Activated T-cell treated with anti-CD3 and anti-CD28 coated beads, Interleukin-2, amount 50 U/mL, for 4 hours (primary cell): ENCODE results near the gene LGALS7. TPM values are rescaled to one million over a fixed set of nuclear protein-coding genes. Genes with fewer than 3 reads are reported as not detected.
"Not testable (repeated sequence)": the region's sequence is repeated elsewhere in the genome, so short reads cannot be mapped to it uniquely, and the experiment has no call there.

ENCODE experiments used
- ATAC-seq, 2 donors: fragments of 200-7000 bp; cut with Tn5 transposase; one replicate each; pipeline ENCODE4 v1.10.0; 2021
- DNase-seq: peaks from one replicate; pipeline ENCODE4 v3.0.0-alpha.2; 2020
- H3K27me3 Mint-ChIP-seq: one replicate; pipeline ENCODE4 v1.8.0; 2021; ENCODE audit warnings: low read depth, mixed read lengths
- H3K36me3 Mint-ChIP-seq: one replicate; pipeline ENCODE4 v1.8.0; 2022; ENCODE audit warnings: mixed read lengths; ENCODE audit not compliant: insufficient read depth
- H3K4me1 Mint-ChIP-seq: one replicate; pipeline ENCODE4 v1.8.0; 2021; ENCODE audit warnings: low read depth, mixed read lengths
- H3K4me3 Mint-ChIP-seq: one replicate; pipeline ENCODE4 v1.8.0; 2021; ENCODE audit warnings: mild to moderate bottlenecking, moderate library complexity, mixed read lengths
- H3K9me3 Mint-ChIP-seq: one replicate; pipeline ENCODE4 v1.8.0; 2021; ENCODE audit warnings: mixed read lengths
- total RNA-seq, 3 donors: library from RNA; stranded (reverse); gene quantifications; one replicate each; pipeline ENCODE4 v1.2.1, GENCODE V29; 2021

The LGALS7 gene
- total RNA-seq, 3 donors from 2014 or later, result not detected

DNA sequence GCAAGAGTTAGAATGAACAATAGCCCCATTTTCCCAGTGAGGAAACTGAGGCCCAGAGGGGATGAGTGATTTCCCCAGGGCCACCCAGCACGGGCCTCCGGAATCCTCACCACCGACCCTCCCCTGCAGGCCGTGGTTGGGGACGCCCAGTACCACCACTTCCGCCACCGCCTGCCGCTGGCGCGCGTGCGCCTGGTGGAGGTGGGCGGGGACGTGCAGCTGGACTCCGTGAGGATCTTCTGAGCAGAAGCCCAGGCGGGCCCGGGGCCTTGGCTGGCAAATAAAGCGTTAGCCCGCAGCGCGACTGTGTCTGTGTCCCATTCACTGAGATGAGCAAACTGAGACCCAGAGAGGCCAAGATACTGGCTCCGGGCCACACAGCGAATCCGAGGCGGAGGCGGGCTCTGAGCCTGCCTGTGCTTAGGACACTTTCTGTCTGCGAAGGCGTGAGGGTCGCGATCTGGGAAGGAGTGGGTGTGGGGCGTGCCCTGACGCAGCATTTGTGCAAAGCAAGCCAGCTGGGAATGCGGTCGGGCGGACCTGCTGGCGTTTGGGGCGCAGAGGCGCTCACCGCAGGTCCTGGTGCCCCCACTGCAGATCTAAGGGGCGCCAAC is 18.2 kb upstream of the LGALS7 start:
- not testable (repeated sequence) for H3K36me3 Mint-ChIP-seq, H3K4me1 Mint-ChIP-seq, DNase-seq, H3K4me3 Mint-ChIP-seq, H3K27me3 Mint-ChIP-seq, H3K9me3 Mint-ChIP-seq
- ATAC-seq, result peak; percentile 88 to 89

DNA sequence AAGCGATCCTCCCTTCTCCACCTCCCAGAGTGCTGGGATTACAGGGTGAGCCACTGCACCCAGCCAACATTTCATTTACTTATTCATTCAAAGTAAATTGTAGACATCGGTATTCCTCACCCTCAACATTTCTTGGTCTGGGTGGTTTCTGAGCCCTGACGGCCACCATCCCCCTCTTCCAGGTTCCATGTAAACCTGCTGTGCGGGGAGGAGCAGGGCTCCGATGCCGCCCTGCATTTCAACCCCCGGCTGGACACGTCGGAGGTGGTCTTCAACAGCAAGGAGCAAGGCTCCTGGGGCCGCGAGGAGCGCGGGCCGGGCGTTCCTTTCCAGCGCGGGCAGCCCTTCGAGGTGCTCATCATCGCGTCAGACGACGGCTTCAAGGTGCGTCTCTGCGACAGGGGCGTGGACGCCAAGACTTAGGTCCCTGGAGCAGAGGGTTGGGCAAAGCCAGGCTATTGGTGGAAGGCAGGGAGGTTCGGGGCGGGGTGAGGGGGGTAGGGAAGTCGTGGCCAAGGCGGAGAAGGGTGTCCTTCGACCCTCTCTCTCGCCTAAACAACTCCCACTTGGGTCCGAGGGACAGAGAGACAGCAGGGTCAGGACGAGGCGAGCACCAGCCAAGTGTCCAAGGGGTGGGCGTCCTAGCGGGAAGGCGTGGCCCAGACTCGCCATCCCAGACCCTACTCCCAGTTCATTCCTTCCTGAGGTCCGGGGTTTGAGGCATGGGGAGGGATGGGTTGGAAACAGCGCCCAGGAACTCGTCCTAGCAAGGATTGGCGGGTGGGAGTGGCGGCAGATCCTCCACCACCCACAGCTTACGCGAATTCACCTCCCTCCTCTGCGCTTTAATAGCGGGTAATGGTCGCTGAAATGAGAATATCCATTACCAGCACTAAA is 17.4 kb upstream of the LGALS7 start:
- DNase-seq, H3K27me3 Mint-ChIP-seq, H3K4me1 Mint-ChIP-seq, H3K36me3 Mint-ChIP-seq, ATAC-seq, H3K9me3 Mint-ChIP-seq, H3K4me3 Mint-ChIP-seq: not testable (repeated sequence)

DNA sequence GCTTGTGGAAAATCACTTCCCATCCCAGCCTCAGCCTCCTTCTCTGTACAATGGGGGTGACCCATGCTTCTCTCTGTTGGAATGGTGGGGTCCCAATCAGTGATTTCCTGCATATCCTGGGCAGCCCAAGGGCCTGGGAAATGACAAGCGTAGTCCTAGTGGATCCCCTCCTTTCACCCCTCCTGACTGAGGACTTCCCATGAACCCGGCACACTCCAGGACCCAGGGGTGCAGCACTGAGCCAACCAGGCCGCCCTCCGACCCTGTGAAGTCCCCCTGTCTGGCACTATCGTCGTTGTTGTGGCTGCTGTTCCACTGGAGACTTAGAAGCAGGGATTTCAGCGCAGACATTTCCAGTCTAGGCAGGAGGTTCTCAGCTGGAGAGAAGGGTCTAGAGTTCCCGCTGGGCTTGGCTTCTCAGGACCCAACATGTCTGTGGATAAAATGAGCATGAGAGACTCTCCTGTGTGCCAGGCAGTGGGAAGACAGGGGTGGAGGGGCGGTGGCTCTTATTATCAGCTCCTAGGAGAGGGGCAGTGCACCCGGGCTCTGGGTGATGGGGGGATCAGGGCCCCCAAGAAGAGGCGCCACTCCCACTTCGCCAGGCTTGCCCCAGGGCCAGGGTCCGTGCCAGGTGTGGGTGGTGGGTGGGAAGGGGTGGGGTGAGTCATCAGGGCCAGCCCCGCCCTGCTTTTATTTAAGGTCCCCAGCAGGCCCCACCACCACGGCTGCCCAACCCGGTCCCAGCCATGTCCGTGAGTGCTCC is 15.3 kb upstream of the LGALS7 start, which contains the start of gene LGALS7B:
TSS of gene LGALS7B (plus strand) at position 723 of the 766 bp plus-strand sequence. CDS start at position 750, 27 bp downstream.
- no peak for ATAC-seq
- Mint-ChIP-seq H3K4me3 (no peak within 1 kb of the TSS), H3K9me3 (no peaks in the 10 kb centered on the region), H3K4me1 (peaks cover 4% of the 10 kb centered on the region), H3K36me3 (no peaks in the 10 kb centered on the region), H3K27me3 (no peaks in the 10 kb centered on the region)
- no peak for DNase-seq

DNA sequence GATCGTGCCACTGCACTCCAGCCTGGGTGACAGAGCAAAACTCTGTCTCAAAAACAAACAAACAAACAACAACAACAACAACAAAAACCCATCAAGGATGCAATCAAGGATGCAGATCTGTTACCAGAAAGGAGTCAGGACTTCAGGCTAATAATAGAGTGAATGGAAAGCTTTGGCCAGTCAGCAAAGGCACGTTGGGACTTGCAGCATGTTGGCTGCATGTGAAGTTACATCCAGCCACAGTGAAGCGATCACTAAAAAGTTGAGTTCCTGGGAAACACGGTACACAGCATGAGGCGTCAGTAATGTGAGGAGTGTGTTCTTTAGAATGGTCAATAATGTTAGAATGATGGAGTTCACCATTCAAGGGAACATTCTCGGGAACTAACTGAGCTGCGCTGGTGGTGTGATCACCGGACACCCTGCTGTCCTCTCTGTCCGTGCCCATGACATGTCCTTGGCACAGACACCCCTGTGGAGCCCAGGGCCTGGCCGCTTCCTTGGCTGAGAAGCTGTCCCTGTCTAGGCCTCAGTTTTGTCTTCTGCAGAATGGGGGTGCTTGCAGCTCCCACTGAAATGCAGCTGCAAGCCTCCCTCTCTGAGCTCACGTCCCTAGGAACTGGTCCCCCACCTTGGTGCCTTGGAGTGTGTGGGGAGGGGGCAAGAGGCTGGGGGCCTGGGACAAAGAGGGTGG is 13.4 kb upstream of the LGALS7 start:
- H3K4me3 Mint-ChIP-seq, result no peak overlapping the region

DNA sequence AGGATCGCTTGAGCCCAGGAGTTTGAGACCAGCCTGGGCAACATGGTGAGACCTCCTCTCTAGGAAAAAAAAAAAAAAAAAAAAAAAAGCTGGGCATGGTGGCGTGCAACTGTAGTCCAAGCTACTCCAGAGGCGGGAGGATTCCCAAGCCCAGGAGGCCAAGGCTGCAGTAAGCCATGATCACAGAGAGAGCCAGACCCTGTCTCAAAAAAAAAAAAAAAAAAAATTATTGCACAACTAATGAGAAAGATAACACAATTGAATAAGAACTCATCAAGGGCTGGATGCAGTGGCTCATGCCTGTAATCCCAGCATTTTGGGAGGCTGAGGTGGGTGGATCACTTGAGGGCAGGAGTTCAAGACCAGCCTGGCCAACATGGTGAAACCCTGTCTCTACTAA is 12.7 kb upstream of the LGALS7 start:
- not testable (repeated sequence) for H3K36me3 Mint-ChIP-seq, H3K9me3 Mint-ChIP-seq

More for the DNA sequence above, 13.4 kb upstream of the LGALS7 start:
- Mint-ChIP-seq H3K9me3 (no peaks in the 10 kb centered on the region), H3K27me3 (no peaks in the 10 kb centered on the region), H3K36me3 (no peaks in the 10 kb centered on the region), H3K4me1 (no peaks in the 10 kb centered on the region)
- DNase-seq (no peak), ATAC-seq (no peak)

DNA sequence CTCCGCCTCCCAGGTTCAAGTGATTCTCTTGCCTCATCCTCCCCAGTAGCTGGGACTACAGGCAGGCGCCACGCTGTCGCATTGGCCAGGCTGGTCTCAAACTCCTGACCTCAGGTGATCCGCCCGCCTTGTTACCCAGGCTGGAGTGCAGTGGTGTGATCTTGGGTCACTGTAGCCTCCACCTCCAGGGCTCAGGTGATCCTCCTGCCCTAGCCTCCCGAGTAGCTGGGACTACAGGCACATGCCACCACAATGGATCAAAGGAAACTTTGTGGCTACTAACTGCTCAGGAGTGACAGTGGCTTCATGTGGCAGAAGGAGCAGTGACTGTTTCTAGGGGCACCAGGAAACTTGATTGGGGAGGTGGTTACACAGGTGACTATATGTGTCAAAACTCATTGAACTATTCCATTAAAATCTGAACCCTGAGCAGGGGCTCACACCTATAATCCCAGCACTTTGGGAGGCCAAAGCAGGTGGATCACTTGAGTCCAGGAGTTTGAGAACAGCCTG is 11.9 kb upstream of the LGALS7 start:
- Mint-ChIP-seq H3K9me3 (no peaks in the 10 kb centered on the region), H3K4me1 (no peaks in the 10 kb centered on the region)
- DNase-seq, result no peak

More for the DNA sequence above, 12.7 kb upstream of the LGALS7 start:
- not testable (repeated sequence) for H3K27me3 Mint-ChIP-seq, ATAC-seq, DNase-seq, H3K4me3 Mint-ChIP-seq, H3K4me1 Mint-ChIP-seq

DNA sequence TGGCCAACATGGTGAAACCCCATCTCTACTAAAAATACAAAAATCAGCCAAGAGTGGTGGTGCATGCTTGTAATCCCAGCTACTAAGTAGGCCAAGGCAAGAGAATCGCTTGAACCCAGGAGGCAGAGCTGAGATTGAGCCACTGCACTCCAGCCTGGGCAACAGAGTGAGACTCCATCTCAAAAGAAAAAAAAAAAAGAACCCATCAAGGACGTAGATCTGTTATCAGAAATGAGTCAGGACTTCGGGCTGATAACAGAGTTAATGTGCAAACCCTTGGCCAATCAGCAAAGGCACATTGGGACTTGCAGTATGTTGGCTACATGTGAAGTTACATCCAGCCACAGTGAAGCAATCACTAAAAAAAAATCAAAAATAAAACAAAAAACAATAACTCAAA is 10.9 kb upstream of the LGALS7 start:
- Mint-ChIP-seq H3K4me1 (no peaks in the 10 kb centered on the region), H3K36me3 (no peaks in the 10 kb centered on the region), H3K4me3 (no peak overlapping the region), H3K27me3 (no peaks in the 10 kb centered on the region), H3K9me3 (no peaks in the 10 kb centered on the region)
- no peak for DNase-seq
- no peak for ATAC-seq

More for the DNA sequence above, 11.9 kb upstream of the LGALS7 start:
- ATAC-seq, result no peak
- Mint-ChIP-seq H3K4me3 (no peak overlapping the region), H3K27me3 (no peaks in the 10 kb centered on the region), H3K36me3 (no peaks in the 10 kb centered on the region)

DNA sequence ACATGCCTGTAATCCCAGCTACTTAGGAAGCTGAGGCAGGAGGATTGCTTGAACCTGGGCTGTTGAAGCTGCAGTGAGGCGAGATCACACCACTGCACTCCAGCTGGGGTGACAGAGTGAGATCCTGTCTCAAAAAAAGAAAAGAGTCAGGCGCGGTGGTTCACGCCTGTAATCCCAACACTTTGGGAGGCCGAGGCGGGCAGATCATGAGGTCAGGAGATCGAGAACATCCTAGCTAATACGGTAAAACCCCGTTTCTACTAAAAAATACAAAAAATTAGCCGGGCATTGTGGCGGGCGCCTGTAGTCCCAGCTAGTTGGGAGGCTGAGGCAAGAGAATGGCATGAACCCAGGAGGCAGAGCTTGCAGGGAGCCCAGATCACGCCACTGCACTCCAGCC is 8.9 kb upstream of the LGALS7 start:
- not testable (repeated sequence) for DNase-seq, H3K4me3 Mint-ChIP-seq

DNA sequence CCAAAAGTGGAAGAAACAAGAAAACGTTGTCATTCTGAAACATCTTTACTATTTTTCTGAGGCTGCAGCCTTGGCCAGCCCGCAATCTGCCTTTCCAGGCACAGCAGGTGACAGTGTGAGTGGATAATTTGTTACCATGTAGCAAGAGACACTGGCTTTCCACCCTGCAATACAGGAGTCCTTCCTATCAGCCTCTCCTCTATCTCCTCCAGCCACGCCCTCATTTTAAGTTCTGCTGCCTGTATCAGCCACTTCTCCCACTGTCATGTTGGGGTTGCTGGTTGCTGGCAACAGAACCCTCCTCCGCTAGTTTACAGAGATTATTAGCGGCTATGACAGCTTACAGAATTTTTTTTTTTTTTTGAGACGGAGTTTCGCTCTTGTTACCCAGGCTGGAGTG is 7.7 kb upstream of the LGALS7 start:
- Mint-ChIP-seq H3K4me3 (no peak overlapping the region), H3K4me1 (no peaks in the 10 kb centered on the region), H3K36me3 (no peaks in the 10 kb centered on the region), H3K9me3 (no peaks in the 10 kb centered on the region), H3K27me3 (peaks cover 2% of the 10 kb centered on the region)
- DNase-seq (no peak), ATAC-seq (no peak)

More for the DNA sequence above, 8.9 kb upstream of the LGALS7 start:
- H3K4me1 Mint-ChIP-seq, H3K36me3 Mint-ChIP-seq, ATAC-seq, H3K27me3 Mint-ChIP-seq, H3K9me3 Mint-ChIP-seq: not testable (repeated sequence)

DNA sequence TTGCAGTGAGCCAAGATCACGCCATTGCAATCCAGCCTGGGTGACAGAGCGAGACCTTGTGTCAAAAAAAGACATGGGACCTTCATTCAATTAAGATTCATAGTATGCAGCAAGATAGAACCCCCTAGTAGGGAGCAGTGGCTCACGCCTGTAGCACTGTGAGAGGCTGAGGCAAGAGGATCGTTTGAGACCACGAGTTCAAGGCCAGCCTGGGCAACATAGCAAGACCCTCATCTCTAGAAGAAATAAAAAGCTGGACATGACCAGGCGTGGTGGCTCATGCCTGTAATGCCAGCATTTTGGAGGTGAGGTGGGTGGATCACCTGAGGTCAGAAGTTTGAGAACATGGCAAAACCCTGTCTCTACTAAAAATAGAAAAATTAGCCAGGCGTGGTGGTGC is 7.1 kb upstream of the LGALS7 start:
- Mint-ChIP-seq H3K4me1 (no peaks in the 10 kb centered on the region), H3K9me3 (no peaks in the 10 kb centered on the region), H3K4me3 (no peak overlapping the region), H3K27me3 (peaks cover 2% of the 10 kb centered on the region), H3K36me3 (no peaks in the 10 kb centered on the region)
- DNase-seq (no peak), ATAC-seq (no peak)

DNA sequence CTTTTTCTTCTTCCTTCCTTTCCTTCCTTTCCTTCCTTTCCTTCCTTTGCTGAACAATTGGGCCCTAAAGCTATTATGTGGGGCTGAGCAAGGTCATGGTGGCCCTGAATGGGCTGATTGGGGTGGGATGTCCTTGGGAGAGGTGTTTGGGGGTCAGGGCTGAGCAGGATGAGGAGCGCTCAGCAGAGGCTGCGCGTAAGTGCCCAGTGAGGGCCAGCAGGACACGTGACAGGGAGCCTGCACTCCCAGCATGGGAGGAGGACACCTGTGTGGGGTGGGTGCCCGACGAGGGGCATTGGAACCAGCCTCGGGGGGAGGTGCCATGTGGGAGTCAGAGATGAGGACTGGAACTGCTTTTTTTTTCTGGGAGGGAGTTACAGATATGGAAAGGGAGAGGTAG is 5.4 kb upstream of the LGALS7 start:
- ATAC-seq, result no peak
- H3K4me1 Mint-ChIP-seq, result no peaks in the 10 kb centered on the region
- DNase-seq, result no peak
- no peaks in the 10 kb centered on the region for H3K9me3 Mint-ChIP-seq
- peaks cover 2% of the 10 kb centered on the region for H3K27me3 Mint-ChIP-seq
- H3K36me3 Mint-ChIP-seq, result no peaks in the 10 kb centered on the region
- no peak overlapping the region for H3K4me3 Mint-ChIP-seq

DNA sequence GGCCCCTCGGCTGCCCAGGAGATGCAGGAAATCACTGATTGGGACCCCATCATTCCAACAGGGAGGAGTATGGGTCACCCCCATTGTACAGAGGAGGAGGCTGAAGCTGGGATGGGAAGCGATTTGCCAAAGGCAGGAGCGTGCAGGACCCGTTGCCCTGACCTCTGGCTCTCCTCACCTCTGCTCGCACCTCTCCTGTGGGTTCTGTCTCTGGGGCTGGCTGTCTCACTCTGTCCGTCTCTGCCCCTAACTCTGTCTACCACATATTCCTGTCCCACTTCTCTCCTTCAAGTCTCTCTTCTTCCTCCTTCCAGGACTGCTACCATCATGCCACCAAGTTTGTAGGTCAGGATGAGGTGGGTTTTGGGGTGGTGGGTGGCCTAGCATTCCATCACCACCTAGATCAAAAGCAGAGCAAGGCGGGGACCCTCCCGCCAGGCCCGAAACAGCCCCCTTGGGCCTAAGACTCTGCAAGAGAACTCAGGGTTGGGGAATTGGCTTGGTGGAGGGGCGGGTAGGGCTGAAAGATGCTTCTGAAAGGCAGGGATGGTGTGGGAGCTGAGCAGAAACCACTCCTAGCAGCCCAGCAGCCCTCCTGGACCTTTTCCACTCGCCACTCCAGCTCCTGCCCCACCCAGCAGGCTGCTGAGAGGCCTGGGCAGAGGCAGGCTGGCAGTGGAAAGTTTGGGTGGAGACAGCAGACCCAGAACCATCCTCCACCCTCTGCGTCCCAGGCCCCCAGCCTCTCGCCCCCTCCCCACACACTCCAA is 1.0 kb upstream of the LGALS7 start:
- no peak for ATAC-seq
- Mint-ChIP-seq H3K4me1 (peaks cover 3% of the 10 kb centered on the region), H3K4me3 (no peak overlapping the region), H3K36me3 (no peaks in the 10 kb centered on the region), H3K27me3 (peaks cover 2% of the 10 kb centered on the region), H3K9me3 (no peaks in the 10 kb centered on the region)
- DNase-seq, result no peak

DNA sequence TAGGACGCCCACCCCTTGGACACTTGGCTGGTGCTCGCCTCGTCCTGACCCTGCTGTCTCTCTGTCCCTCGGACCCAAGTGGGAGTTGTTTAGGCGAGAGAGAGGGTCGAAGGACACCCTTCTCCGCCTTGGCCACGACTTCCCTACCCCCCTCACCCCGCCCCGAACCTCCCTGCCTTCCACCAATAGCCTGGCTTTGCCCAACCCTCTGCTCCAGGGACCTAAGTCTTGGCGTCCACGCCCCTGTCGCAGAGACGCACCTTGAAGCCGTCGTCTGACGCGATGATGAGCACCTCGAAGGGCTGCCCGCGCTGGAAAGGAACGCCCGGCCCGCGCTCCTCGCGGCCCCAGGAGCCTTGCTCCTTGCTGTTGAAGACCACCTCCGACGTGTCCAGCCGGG is 1.7 kb downstream of the LGALS7 start:
- not testable (repeated sequence) for H3K9me3 Mint-ChIP-seq, H3K4me3 Mint-ChIP-seq, ATAC-seq, H3K27me3 Mint-ChIP-seq, H3K4me1 Mint-ChIP-seq, H3K36me3 Mint-ChIP-seq, DNase-seq
